ENCODE measurements around the gene HHAT.
A peak's percentile ranks its signal among the peaks of the same experiment; 100 is the strongest.

HHAT gene

DNA sequence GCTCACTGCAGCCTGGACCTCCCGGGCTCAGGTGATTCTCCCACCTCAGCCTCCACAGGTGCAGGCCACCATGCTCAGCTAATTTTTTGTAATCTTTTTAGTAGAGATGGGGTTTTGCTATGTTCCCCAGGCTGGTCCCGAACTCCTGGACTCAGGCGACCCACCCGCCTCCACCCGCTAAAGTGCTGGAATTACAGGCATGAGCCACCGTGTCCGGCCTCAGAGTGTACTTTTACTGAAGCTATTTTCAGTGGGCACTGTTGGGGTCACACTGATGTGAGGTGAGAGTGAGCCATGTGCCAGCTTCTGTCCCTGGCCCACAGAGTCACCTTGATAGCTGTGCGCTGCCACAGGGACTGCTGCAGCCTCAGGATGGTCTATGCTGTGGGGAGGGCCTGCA lies 25.3 kb upstream of the HHAT start:
- H3K27ac Mint-ChIP-seq: no peak overlapping the region
- TF ChIP-seq, protein P1, sequence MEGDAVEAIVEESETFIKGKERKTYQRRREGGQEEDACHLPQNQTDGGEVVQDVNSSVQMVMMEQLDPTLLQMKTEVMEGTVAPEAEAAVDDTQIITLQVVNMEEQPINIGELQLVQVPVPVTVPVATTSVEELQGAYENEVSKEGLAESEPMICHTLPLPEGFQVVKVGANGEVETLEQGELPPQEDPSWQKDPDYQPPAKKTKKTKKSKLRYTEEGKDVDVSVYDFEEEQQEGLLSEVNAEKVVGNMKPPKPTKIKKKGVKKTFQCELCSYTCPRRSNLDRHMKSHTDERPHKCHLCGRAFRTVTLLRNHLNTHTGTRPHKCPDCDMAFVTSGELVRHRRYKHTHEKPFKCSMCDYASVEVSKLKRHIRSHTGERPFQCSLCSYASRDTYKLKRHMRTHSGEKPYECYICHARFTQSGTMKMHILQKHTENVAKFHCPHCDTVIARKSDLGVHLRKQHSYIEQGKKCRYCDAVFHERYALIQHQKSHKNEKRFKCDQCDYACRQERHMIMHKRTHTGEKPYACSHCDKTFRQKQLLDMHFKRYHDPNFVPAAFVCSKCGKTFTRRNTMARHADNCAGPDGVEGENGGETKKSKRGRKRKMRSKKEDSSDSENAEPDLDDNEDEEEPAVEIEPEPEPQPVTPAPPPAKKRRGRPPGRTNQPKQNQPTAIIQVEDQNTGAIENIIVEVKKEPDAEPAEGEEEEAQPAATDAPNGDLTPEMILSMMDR (IDR thresholded peaks at IDR 0.05; ENCODE audit: unreplicated experiment in 3 of 3): no peak
- H3K36me3 Mint-ChIP-seq (ENCODE audit: low read depth): no peaks in the 10 kb centered on the region
- peaks cover 13% of the 10 kb centered on the region for H3K27me3 Mint-ChIP-seq (ENCODE audit: low read depth)
- no peak overlapping the region for H3K4me3 Mint-ChIP-seq
- H3K9me3 Mint-ChIP-seq: no peaks in the 10 kb centered on the region
- H3K4me1 Mint-ChIP-seq: peaks cover 28% of the 10 kb centered on the region

DNA sequence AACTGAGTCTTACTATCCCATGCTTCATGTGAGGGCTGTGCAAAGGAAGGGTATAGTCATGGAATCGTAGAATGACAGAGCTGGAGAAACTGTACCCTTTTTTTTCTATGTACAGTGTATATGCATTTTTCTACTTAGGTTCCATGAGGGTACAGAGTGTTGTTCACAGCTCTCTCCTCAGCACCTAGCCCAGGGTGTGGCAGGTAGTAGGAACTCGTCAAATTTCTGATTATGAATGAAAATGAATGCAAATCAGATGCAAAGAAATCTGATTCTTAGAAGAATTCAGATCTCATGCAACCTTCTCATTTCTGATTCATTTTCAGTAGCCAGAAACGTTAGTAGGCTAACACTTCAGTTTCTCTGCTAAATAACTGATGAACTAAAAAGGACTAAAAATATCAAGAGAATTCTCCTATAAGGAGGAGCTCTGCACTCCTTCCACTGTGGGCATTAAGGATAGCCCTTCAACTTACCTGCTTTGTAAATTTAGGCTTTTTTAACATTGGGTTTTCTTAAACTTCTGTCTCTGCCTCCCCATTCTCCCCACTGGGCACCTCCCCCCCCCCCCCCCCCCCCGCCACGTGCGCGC lies 18.0 kb upstream of the HHAT start:
- peak overlapping the region; percentile 25 to 76 (median 31) for H3K27ac Mint-ChIP-seq
- H3K27me3 Mint-ChIP-seq (ENCODE audit: low read depth): peaks cover 16% of the 10 kb centered on the region
- H3K4me1 Mint-ChIP-seq: peaks cover 13% of the 10 kb centered on the region
- H3K36me3 Mint-ChIP-seq (ENCODE audit: low read depth): no peaks in the 10 kb centered on the region
- TF ChIP-seq, protein P1 (IDR thresholded peaks at IDR 0.05; ENCODE audit: unreplicated experiment in 3 of 3): no peak
- no peaks in the 10 kb centered on the region for H3K9me3 Mint-ChIP-seq
- peak overlapping the region; percentile 77 to 83 (median 79) for H3K4me3 Mint-ChIP-seq

DNA sequence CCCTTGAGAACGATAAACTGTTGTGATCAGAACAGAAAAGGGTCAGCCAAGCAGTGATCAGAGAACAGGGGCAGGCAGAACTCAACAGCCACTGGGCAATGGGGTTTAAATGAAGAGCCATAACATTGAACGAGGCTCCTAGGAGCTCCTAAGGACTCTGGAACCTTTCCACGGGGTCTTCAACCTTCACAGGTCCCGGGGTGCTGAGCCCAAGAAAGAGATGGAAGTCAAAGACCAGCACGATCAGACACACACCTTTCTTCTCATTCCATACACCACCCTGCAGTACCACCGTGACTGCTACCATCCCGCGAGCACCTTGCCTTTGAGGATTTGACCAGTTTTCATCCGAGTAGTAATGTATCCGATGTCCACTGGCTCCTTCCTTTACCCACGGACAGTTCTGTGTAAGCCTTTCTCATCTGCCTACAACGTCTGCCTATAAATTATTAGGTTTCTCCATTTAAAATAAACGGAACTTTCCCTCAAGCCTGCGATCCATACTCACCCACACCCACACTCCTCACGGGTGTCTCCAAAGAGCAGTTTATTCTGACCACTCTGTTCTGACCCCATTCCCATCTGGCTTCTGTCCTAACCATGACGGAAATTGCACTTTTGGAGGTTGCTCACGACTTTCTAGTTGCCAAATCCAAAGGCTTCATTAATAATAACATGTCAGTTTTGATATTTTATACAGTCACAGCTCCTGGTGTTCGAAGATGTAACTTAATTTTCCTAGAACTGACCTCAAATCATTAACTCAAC lies 16.8 kb upstream of the HHAT start:
- TF ChIP-seq, protein P1 (IDR thresholded peaks at IDR 0.05; ENCODE audit: unreplicated experiment in 3 of 3): no peak
- H3K9me3 Mint-ChIP-seq: no peaks in the 10 kb centered on the region
- peak overlapping the region in 1 of 3 experiments; percentile 3 for H3K27ac Mint-ChIP-seq
- no peaks in the 10 kb centered on the region for H3K36me3 Mint-ChIP-seq (ENCODE audit: low read depth)
- peaks cover 16% of the 10 kb centered on the region for H3K27me3 Mint-ChIP-seq (ENCODE audit: low read depth)
- H3K4me1 Mint-ChIP-seq: peaks cover 13% of the 10 kb centered on the region
- peak overlapping the region; percentile 17 to 83 (median 77) for H3K4me3 Mint-ChIP-seq

DNA sequence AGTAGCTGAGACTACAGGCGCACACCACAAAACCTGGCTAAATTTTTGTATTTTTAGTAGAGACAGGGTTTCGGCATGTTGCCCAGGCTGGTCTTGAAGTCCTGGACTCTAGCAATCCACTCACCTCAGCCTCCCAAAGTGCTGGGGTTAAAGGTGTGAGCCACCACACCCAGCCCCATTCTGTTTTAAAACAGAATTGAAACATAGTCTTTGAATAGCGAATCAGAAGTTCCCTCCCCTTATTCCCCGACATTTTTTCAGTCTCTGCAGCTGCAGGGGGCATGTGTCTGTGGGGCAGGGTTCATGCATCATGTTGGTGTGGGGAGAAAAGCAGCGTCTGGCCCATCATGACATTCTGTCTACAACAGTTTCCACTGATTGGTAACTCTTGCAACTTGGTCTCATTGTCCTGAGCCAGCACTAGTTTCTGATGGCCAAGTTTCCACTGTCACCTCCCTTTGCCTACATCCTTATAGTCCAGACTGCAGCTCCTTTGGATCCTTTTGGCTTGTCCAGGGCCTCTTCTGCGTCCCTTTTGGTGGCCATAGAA lies 15.6 kb upstream of the HHAT start:
- no peaks in the 10 kb centered on the region for H3K36me3 Mint-ChIP-seq (ENCODE audit: low read depth)
- H3K4me1 Mint-ChIP-seq: peaks cover 13% of the 10 kb centered on the region
- H3K4me3 Mint-ChIP-seq: peak overlapping the region in 1 of 3 experiments; percentile 13
- peaks cover 16% of the 10 kb centered on the region for H3K27me3 Mint-ChIP-seq (ENCODE audit: low read depth)
- H3K9me3 Mint-ChIP-seq: no peaks in the 10 kb centered on the region
- no peak overlapping the region for H3K27ac Mint-ChIP-seq
- TF ChIP-seq, protein P1 (IDR thresholded peaks at IDR 0.05; ENCODE audit: unreplicated experiment in 3 of 3): no peak

DNA sequence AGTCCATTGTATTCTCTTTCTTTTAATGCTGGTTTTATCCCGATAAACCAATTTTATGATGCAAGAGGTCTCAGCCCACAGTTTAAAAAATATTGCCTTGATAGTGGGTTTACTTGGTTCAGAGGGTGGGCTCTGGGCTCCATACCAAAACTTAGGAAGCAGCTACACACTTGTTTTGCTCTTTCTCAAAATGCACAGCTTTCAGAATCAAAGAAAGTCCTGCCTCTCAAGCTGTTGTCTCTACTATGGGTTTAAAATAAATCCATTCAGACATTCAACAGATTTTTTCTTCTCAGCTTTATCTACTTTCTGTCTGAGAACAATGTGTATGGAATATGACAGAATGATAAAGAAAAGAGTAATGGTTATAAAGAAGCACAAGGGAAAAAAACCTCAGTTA lies 14.8 kb upstream of the HHAT start:
- H3K4me3 Mint-ChIP-seq: no peak overlapping the region
- TF ChIP-seq, protein P1 (IDR thresholded peaks at IDR 0.05; ENCODE audit: unreplicated experiment in 3 of 3): no peak
- H3K9me3 Mint-ChIP-seq: no peaks in the 10 kb centered on the region
- H3K27me3 Mint-ChIP-seq (ENCODE audit: low read depth): peaks cover 16% of the 10 kb centered on the region
- H3K27ac Mint-ChIP-seq: no peak overlapping the region
- H3K36me3 Mint-ChIP-seq (ENCODE audit: low read depth): no peaks in the 10 kb centered on the region
- peaks cover 13% of the 10 kb centered on the region for H3K4me1 Mint-ChIP-seq
